MCF 10A (cell line): Measurements from ENCODE around the gene CFAP53. TPM values are rescaled to one million over a fixed set of nuclear protein-coding genes. Genes with fewer than 3 reads are reported as not detected.
"Not testable (repeated sequence)": the region's sequence is repeated elsewhere in the genome, so short reads cannot be mapped to it uniquely, and the experiment has no call there.

Source experiments
- BruUV-seq: library from RNA; stranded (reverse); fragments of 400-500 nt; replicated peaks from 2 replicates; lab custom pipeline; 2021; lab: Mats Ljungman, UMichigan
- CTCF ChIA-PET: fragments of 300-600 bp; sonication (Branson Sonifier 250); formaldehyde crosslinking; extraction: SDS; loops from one replicate; lab custom pipeline; 2021; ENCODE audit warnings: antibody characterized with exemption, inconsistent platforms; lab: Yijun Ruan, JAX
- POLR2A ChIA-PET: fragments of 300-600, 350-650 bp; sonication (Branson Sonifier 250); formaldehyde crosslinking; extraction: SDS; loops from one replicate; lab custom pipeline; 2020; ENCODE audit warnings: antibody characterized with exemption, inconsistent platforms; lab: Yijun Ruan, JAX
- DNase-seq: peaks from one replicate; pipeline ENCODE4 v3.0.0-alpha.2; 2018; ENCODE audit not compliant: unreplicated experiment
- H3K27ac Mint-ChIP-seq: one replicate; pipeline ENCODE4 v1.8.0; 2022; ENCODE audit warnings: mild to moderate bottlenecking, low read depth, mixed read lengths; ENCODE audit not compliant: unreplicated experiment
- H3K27me3 Mint-ChIP-seq: one replicate; pipeline ENCODE4 v1.8.0; 2022; ENCODE audit warnings: mixed read lengths; ENCODE audit not compliant: insufficient read depth, unreplicated experiment
- H3K36me3 Mint-ChIP-seq: one replicate; pipeline ENCODE4 v1.8.0; 2022; ENCODE audit warnings: mild to moderate bottlenecking, moderate library complexity, mixed read lengths; ENCODE audit not compliant: insufficient read depth, unreplicated experiment
- H3K4me1 Mint-ChIP-seq: one replicate; pipeline ENCODE4 v1.8.0; 2022; ENCODE audit warnings: mixed read lengths; ENCODE audit not compliant: insufficient read depth, unreplicated experiment
- H3K4me3 Mint-ChIP-seq: one replicate; pipeline ENCODE4 v1.8.0; 2022; ENCODE audit warnings: mild to moderate bottlenecking, moderate library complexity, mixed read lengths; ENCODE audit not compliant: unreplicated experiment
- H3K9me3 Mint-ChIP-seq: one replicate; pipeline ENCODE4 v1.8.0; 2022; ENCODE audit warnings: mixed read lengths; ENCODE audit not compliant: unreplicated experiment
- CTCF ChIP-seq: fragments of 200-600 bp; IDR thresholded peaks from one replicate; pipeline ENCODE4 v1.8.0; 2022; ENCODE audit warnings: antibody characterized with exemption, mild to moderate bottlenecking; ENCODE audit not compliant: unreplicated experiment
- intact Hi-C: fragments of 100-400 bp; cut with micrococcal nuclease; formaldehyde crosslinking; loops from 2 replicates; pipeline ENCODE4 v1.14.1; 2022
- total RNA-seq: library from RNA; stranded (reverse); gene quantifications from 2 replicates; pipeline ENCODE4 v1.2.3, GENCODE V29; 2022

The CFAP53 gene
- total RNA-seq, 1 experiment from 2014 or later, result 2.2 TPM

DNA sequence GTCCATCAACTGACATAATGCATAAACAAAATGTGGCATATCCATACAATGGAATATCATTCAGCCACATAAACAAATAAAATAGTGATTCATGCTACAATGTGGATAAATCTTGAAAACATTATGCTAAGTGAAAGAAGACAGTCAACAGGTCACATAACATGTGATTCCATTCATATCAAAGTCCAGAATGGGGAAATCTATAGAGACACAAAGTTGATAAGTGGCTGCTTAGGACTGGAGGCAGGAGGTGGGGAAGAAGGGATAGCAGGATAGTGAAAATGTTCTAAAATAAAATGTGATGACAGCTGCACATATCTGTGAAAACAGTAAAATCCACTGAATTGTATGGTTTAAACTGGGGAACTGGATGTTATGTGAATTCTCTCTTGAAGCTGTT, 18.7 kb downstream of the CFAP53 start:
- no peaks in the 10 kb centered on the region for H3K27me3 Mint-ChIP-seq
- BruUV-seq, result no TSS peak
- H3K27ac Mint-ChIP-seq, result no peak overlapping the region
- intact Hi-C loops, result no loop called here
- CTCF ChIA-PET, result interaction anchor here (1.1 kb wide), 1 partner anchor 43 kb away, joined by 4 read pairs; no protein-coding TSS in a partner anchor
- no peak for DNase-seq
- peaks cover 7% of the 10 kb centered on the region for H3K9me3 Mint-ChIP-seq
- H3K36me3 Mint-ChIP-seq, result peaks cover 17% of the 10 kb centered on the region
- no peaks in the 10 kb centered on the region for H3K4me1 Mint-ChIP-seq
- no peak overlapping the region for H3K4me3 Mint-ChIP-seq
- POLR2A ChIA-PET, result interaction anchor here (1.0 kb wide), 1 partner anchor 17 kb away, joined by 4 read pairs; no protein-coding TSS in a partner anchor
- no peak for TF ChIP-seq CTCF

DNA sequence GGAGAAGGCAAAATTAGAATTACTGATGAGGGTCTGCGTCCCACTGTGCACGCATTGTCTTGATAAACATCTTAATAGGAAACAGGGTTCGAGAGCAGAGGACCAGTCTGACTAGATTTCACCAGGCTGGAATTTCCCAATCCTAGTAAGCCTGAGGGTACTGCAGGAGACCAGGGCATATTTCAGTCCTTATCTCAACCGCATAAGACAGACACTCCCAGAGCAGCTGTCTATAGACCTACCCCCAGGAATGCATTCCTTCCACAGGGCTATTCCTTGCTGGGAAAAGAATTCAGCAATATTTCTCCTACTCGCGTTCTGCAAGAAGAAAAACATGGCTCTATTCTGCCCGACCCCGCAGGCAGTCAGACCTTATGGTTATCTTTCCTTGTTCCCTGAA, 24.5 kb downstream of the CFAP53 start:
- H3K4me3 Mint-ChIP-seq, H3K4me1 Mint-ChIP-seq, H3K9me3 Mint-ChIP-seq, intact Hi-C loops, DNase-seq, H3K27ac Mint-ChIP-seq, H3K36me3 Mint-ChIP-seq, BruUV-seq, H3K27me3 Mint-ChIP-seq: not testable (repeated sequence)
- POLR2A ChIA-PET, result interaction anchor here (1.3 kb wide), 1 partner anchor 19 kb away, joined by 3 read pairs; no protein-coding TSS in a partner anchor
- CTCF ChIA-PET, result interaction anchor here (1.2 kb wide), 1 partner anchor 23 kb away, joined by 4 read pairs; no protein-coding TSS in a partner anchor

DNA sequence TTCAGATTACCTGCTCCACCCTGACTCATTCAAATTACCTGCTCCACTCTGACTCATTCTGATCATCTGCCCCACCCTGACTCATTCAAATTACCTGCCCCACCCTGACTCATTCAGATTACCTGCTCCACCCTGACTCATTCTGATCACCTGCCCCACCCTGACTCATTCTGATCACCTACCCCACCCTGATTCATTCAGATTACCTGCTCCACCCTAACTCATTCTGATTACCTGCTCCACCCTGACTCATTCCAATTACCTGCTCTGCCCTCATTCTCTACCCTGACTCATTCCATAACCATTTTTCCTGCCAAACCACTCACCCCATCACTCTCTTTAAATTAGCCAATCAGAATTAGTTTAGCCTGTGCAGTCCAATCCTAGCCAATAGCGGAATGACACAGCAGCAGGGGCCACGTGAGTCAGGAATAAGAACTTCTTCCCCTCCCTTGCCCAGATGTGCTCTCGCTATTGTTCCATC, 26.2 kb downstream of the CFAP53 start:
- peak; percentile 67 for DNase-seq
- Mint-ChIP-seq H3K27ac (peak overlapping the region; percentile 66), H3K36me3 (peaks cover 9% of the 10 kb centered on the region), H3K27me3 (no peaks in the 10 kb centered on the region), H3K4me1 (peaks cover 8% of the 10 kb centered on the region), H3K9me3 (peaks cover 10% of the 10 kb centered on the region), H3K4me3 (no peak overlapping the region)
- intact Hi-C loops, result no loop called here
- TF ChIP-seq CTCF, result no peak
- BruUV-seq, result no TSS peak
- POLR2A ChIA-PET, result interaction anchor here (1.5 kb wide), 1 partner anchor 40 kb away, joined by 5 read pairs; no protein-coding TSS in a partner anchor
- CTCF ChIA-PET, result interaction anchor here (0.5 to 1.7 kb wide), 2 partner anchors 117 to 126 kb away, joined by 4 to 5 read pairs; no protein-coding TSS in a partner anchor

GRCh38 chr18:50232419-50232818, 33.9 kb downstream of the CFAP53 start:
- intact Hi-C loops, result no loop called here
- H3K9me3 Mint-ChIP-seq, result no peaks in the 10 kb centered on the region
- no peaks in the 10 kb centered on the region for H3K27me3 Mint-ChIP-seq
- TF ChIP-seq CTCF, result no peak
- H3K4me1 Mint-ChIP-seq, result peaks cover 14% of the 10 kb centered on the region
- CTCF ChIA-PET, result interaction anchor here (0.7 to 1.1 kb wide), 2 partner anchors 29 to 88 kb away, joined by 3 to 4 read pairs; no protein-coding TSS in a partner anchor
- DNase-seq, result no peak
- no TSS peak for BruUV-seq
- peak overlapping the region; percentile 17 for H3K27ac Mint-ChIP-seq
- no peaks in the 10 kb centered on the region for H3K36me3 Mint-ChIP-seq
- POLR2A ChIA-PET, result interaction anchor here (0.6 kb wide), 1 partner anchor 91 kb away, joined by 3 read pairs; no protein-coding TSS in a partner anchor
- no peak overlapping the region for H3K4me3 Mint-ChIP-seq
